Gastrocnemius medialis (tissue), 4 donors: ENCODE results near the gene SON. TPM values are rescaled to one million over a fixed set of nuclear protein-coding genes. Genes with fewer than 3 reads are reported as not detected.

Experiments
- ATAC-seq, 2 donors: fragments of 150-250 bp; one replicate each; pipeline ENCODE4 v1.9.1; 2016
- DNase-seq, 2 donors: peaks; one replicate each; pipeline ENCODE4 v3.0.0-alpha.2; 2019
- H3K27ac ChIP-seq, 4 donors: fragments of 200-600 bp; sonication (generic); 1 replicate in 1 of 4; 2 replicates in 3 of 4; pipeline ENCODE4 v1.5.1; 2016 to 2018; ENCODE audit warnings: mild to moderate bottlenecking in 2 of 4, moderate library complexity in 1 of 4
- H3K27me3 ChIP-seq, 3 donors: fragments of 200-600 bp; sonication (generic) in 2 of 3; 1 replicate in 1 of 3; 2 replicates in 2 of 3; pipeline versions ENCODE4 v1.5.1 to v1.6.0; 2016 to 2019; ENCODE audit warnings: mild to moderate bottlenecking in 1 of 3, moderate library complexity in 1 of 3
- H3K36me3 ChIP-seq, 2 donors: fragments of 200-600 bp; sonication (generic) in 1 of 2; one replicate each; pipeline ENCODE4 v1.5.1; 2017 to 2018
- H3K4me1 ChIP-seq, 2 donors: fragments of 200-600 bp; sonication (generic) in 1 of 2; one replicate each; pipeline ENCODE4 v1.5.1; 2016 to 2017; ENCODE audit warnings: mild to moderate bottlenecking in 2 of 2
- H3K4me3 ChIP-seq, 4 donors: fragments of 200-600 bp; sonication (generic) in 3 of 4; 1 replicate in 1 of 4; 2 replicates in 3 of 4; pipeline ENCODE4 v1.5.1; 2016 to 2019; ENCODE audit warnings: mild to moderate bottlenecking in 2 of 4
- H3K9me3 ChIP-seq, 3 donors: fragments of 200-600 bp; sonication (generic) in 2 of 3; 1 replicate in 1 of 3; 2 replicates in 2 of 3; pipeline ENCODE4 v1.5.1; 2016 to 2019
- POLR2A ChIP-seq, 2 donors: fragments of 450-650 bp; IDR thresholded peaks; one replicate each; pipeline ENCODE4 v1.6.1; 2017; ENCODE audit warnings: antibody characterized with exemption in 2 of 2, mild to moderate bottlenecking in 2 of 2, moderate library complexity in 2 of 2
- in situ Hi-C, 4 donors: fragments of 200-750 bp; cut with MboI; loops; one replicate each; pipeline versions ENCODE4 v1.15.0 to v1.8.0; 2017; ENCODE audit warnings: low sequenced_read_pairs in 4 of 4
- intact Hi-C: fragments of 100-400 bp; cut with DNase I; formaldehyde crosslinking; loops from one replicate; pipeline ENCODE4 v1.15.1; 2023; ENCODE audit warnings: low total_unique reads
- total RNA-seq, 4 donors: library from RNA; depleted of rRNA; stranded (reverse); fragments of >200 nt; gene quantifications; one replicate each; pipeline versions ENCODE4 v1.1.0 to v1.2.3, GENCODE V29; 2016
- TF ChIP-seq, protein P1 (sequence below), 5 experiments: fragments of 450-650 bp in 3 of 5; fragments of 200-600 bp in 2 of 5; sonication (generic) in 2 of 5; IDR thresholded peaks in 4 of 5; conservative IDR thresholded peaks in 1 of 5; 1 replicate in 4 of 5; 2 replicates in 1 of 5; pipeline ENCODE4 v1.5.1; 2016 to 2019; ENCODE audit warnings: antibody characterized with exemption in 5 of 5, mild to moderate bottlenecking in 3 of 5, moderate library complexity in 3 of 5

SON gene
- total RNA-seq, 4 donors from 2014 or later: 109 to 390 (median 126) TPM

GRCh38 chr21:33560965-33561364, 18.1 kb downstream of the SON start:
- no peak for TF ChIP-seq POLR2A (IDR thresholded peaks at IDR 0.05)
- TF ChIP-seq, protein P1, sequence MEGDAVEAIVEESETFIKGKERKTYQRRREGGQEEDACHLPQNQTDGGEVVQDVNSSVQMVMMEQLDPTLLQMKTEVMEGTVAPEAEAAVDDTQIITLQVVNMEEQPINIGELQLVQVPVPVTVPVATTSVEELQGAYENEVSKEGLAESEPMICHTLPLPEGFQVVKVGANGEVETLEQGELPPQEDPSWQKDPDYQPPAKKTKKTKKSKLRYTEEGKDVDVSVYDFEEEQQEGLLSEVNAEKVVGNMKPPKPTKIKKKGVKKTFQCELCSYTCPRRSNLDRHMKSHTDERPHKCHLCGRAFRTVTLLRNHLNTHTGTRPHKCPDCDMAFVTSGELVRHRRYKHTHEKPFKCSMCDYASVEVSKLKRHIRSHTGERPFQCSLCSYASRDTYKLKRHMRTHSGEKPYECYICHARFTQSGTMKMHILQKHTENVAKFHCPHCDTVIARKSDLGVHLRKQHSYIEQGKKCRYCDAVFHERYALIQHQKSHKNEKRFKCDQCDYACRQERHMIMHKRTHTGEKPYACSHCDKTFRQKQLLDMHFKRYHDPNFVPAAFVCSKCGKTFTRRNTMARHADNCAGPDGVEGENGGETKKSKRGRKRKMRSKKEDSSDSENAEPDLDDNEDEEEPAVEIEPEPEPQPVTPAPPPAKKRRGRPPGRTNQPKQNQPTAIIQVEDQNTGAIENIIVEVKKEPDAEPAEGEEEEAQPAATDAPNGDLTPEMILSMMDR (IDR thresholded peaks at IDR 0.05 in 4 of 5, conservative IDR thresholded peaks at IDR 0.05 in 1 of 5): no peak

GRCh38 chr21:33561373-33561772, 18.5 kb downstream of the SON start:
- H3K9me3 ChIP-seq: no peaks in the 10 kb centered on the region
- H3K4me1 ChIP-seq: peaks cover 4 to 12% of the 10 kb centered on the region in 2 donors
- DNase-seq: no peak
- peaks cover 0 to 71% of the 10 kb centered on the region in 2 donors for H3K36me3 ChIP-seq
- H3K27me3 ChIP-seq: no peaks in the 10 kb centered on the region
- no peak for TF ChIP-seq POLR2A (IDR thresholded peaks at IDR 0.05)
- TF ChIP-seq, protein P1 (IDR thresholded peaks at IDR 0.05 in 4 of 5, conservative IDR thresholded peaks at IDR 0.05 in 1 of 5): no peak
- in situ Hi-C loops: no loop called here
- no peak for ATAC-seq
- no peak overlapping the region for H3K27ac ChIP-seq
- intact Hi-C loops: no loop called here
- H3K4me3 ChIP-seq: no peak overlapping the region

More at GRCh38 chr21:33560965-33561364, 18.1 kb downstream of the SON start:
- Histone ChIP-seq H3K27me3 (no peaks in the 10 kb centered on the region), H3K27ac (no peak overlapping the region), H3K4me3 (no peak overlapping the region), H3K9me3 (no peaks in the 10 kb centered on the region), H3K4me1 (peaks cover 8 to 16% of the 10 kb centered on the region in 2 donors), H3K36me3 (peaks cover 0 to 75% of the 10 kb centered on the region in 2 donors)
- in situ Hi-C loops (no loop called here), intact Hi-C loops (no loop called here)
- DNase-seq: no peak
- ATAC-seq: no peak

- ATAC-seq: no peak
- DNase-seq: no peak
- in situ Hi-C loops: no loop called here
- no peak overlapping the region for H3K27ac ChIP-seq
- H3K9me3 ChIP-seq: no peaks in the 10 kb centered on the region
- H3K27me3 ChIP-seq: no peaks in the 10 kb centered on the region
- H3K4me3 ChIP-seq: no peak overlapping the region
- peaks cover 3 to 9% of the 10 kb centered on the region in 2 donors for H3K4me1 ChIP-seq
- TF ChIP-seq, protein P1 (IDR thresholded peaks at IDR 0.05 in 4 of 5, conservative IDR thresholded peaks at IDR 0.05 in 1 of 5): no peak
- no peak for TF ChIP-seq POLR2A (IDR thresholded peaks at IDR 0.05)
- peaks cover 0 to 67% of the 10 kb centered on the region in 2 donors for H3K36me3 ChIP-seq
- intact Hi-C loops: no loop called here
Measured at GRCh38 chr21:33562389-33562788, 19.6 kb downstream of the SON start.

DNA sequence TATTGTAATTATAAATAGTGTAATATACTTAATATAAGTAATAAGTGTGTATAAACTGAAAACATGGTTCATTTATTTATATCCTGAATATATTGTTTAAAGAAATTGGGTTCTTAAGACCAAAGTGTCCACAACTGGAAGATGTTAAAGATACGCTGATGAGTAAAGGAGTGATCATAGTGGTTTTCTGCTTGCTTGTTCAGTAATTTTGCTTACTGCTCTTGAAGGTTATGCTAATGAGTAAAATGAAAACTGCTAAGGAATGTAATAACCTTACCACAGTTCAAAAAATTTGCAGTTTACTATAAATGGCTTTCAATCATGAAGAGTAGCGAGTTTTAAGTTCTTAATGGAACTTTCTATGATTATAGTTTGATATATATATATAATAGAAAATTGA, 23.7 kb downstream of the SON start:
- in situ Hi-C loops: no loop called here
- DNase-seq: no peak
- peaks cover 0 to 60% of the 10 kb centered on the region in 2 donors for H3K36me3 ChIP-seq

More for the DNA sequence above, 23.7 kb downstream of the SON start:
- ATAC-seq: no peak
- TF ChIP-seq, protein P1 (IDR thresholded peaks at IDR 0.05 in 4 of 5, conservative IDR thresholded peaks at IDR 0.05 in 1 of 5): no peak
- TF ChIP-seq POLR2A (IDR thresholded peaks at IDR 0.05): no peak
- H3K4me1 ChIP-seq: peaks cover 0 to under 1% of the 10 kb centered on the region in 2 donors
- no peak overlapping the region for H3K4me3 ChIP-seq
- no peak overlapping the region for H3K27ac ChIP-seq
- no peaks in the 10 kb centered on the region for H3K9me3 ChIP-seq
- H3K27me3 ChIP-seq: no peaks in the 10 kb centered on the region
- intact Hi-C loops: no loop called here
